ENCODE results near the gene SLIT1.

The SLIT1 gene

DNA sequence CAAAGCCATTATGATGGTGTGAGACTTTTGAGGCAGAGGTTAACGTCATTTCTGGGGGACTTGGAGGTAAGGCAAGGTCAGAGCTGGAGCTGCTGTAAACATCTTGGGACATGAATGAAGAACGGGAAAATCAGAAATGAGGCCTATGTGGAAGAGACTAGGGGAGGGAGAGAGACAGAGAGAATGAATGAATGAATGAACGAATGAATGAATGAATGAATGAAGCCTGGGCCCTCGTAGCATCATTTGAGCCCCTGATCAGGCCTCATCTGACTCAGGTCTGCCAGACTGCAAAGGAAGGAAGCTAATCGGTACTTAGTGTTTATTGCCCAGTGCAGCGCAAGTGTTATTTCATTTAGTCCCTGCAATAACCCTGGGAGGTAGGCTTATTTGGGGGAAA is 79.6 kb downstream of the SLIT1 start:
- no peak overlapping the region for H3K4me3 ChIP-seq (ENCODE audit: low read depth, low read length)
- no peaks in the 10 kb centered on the region for H3K9me3 ChIP-seq (ENCODE audit: severe bottlenecking)
- H3K27ac ChIP-seq: no peak overlapping the region
- H3K27me3 ChIP-seq (ENCODE audit: insufficient read depth, low read depth, severe bottlenecking): no peaks in the 10 kb centered on the region
- 0 out of 2 replicates have a peak, but pooled peaks cover 3% of the 10 kb centered on the region for H3K36me3 ChIP-seq
- no peak for TF ChIP-seq CTCF (IDR thresholded peaks at IDR 0.05; ENCODE audit: low read depth, low read length)
- no peak for DNase-seq

DNA sequence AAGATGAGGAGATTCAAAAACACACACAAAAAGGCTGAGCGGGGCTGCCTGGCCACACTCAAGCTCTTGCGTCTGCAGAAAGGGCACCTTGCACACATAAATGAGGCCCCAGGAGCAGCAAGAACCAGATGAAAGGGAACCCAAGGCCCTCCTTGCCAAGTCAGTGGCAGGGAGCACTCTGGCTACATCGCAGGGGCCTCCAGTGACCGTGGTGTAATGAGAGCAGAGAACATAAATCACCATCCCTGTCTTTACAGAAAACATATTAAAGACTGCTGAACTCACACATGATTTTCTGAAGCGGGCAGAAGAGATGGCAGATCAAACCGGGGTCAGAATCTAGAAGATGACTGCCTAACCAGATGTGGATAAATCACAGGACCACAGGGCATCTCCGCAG is 80.5 kb downstream of the SLIT1 start:
- no peaks in the 10 kb centered on the region for H3K27me3 ChIP-seq (ENCODE audit: insufficient read depth, low read depth, severe bottlenecking)
- H3K4me3 ChIP-seq (ENCODE audit: low read depth, low read length): no peak overlapping the region
- 0 out of 2 replicates have a peak, but pooled peaks cover 3% of the 10 kb centered on the region for H3K36me3 ChIP-seq
- TF ChIP-seq CTCF (IDR thresholded peaks at IDR 0.05; ENCODE audit: low read depth, low read length): no peak
- H3K9me3 ChIP-seq (ENCODE audit: severe bottlenecking): no peaks in the 10 kb centered on the region
- H3K27ac ChIP-seq: no peak overlapping the region
- DNase-seq: no peak

DNA sequence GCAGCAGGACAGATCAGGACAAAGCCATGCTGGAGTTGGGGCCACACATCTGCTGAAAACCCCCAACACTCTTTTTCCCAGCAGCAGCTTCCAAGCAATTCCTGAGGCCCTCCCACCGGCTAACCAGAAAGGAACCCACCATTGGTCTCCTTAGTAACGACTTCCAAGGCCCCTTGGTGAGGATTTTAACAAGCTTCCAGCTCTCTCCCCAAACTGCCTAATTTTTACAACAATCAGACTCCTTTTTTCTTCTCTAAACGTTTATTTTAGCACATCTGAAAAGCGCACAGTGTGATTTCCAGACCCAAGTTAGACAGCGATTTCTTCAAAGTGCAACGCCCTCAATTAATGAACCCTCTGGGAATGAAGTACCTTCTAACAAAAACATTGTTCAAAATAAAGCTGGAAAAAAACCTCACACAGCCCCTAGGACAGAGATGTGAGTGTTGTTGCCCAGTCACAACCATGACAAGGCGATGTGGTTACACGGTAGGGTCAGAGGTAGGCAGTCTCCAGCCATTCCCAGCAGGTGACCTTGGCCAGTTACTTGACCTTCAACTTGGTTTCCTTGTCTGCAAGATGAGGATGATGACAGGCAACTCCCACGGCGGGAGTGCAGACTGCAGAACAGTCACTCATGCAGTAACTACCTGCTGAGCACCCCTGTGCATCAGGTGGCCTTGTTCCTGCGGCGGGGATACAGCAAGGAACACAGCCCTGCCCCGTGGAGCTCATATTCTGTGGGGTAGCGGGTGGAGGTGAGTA is 82.3 kb downstream of the SLIT1 start:
- Histone ChIP-seq H3K9me3 (ENCODE audit: severe bottlenecking) (no peaks in the 10 kb centered on the region), H3K27me3 (ENCODE audit: insufficient read depth, low read depth, severe bottlenecking) (no peaks in the 10 kb centered on the region), H3K27ac (no peak overlapping the region), H3K36me3 (peaks cover 3% of the 10 kb centered on the region; the same call in 1 of the 2 replicates), H3K4me3 (ENCODE audit: low read depth, low read length) (no peak overlapping the region)
- no peak for DNase-seq
- TF ChIP-seq CTCF (IDR thresholded peaks at IDR 0.05; ENCODE audit: low read depth, low read length): no peak

- Histone ChIP-seq H3K27me3 (ENCODE audit: insufficient read depth, low read depth, severe bottlenecking) (no peaks in the 10 kb centered on the region), H3K27ac (no peak overlapping the region), H3K4me3 (ENCODE audit: low read depth, low read length) (no peak overlapping the region), H3K9me3 (ENCODE audit: severe bottlenecking) (no peaks in the 10 kb centered on the region), H3K36me3 (peaks cover 3% of the 10 kb centered on the region; the same call in 1 of the 2 replicates)
- no peak for TF ChIP-seq CTCF (IDR thresholded peaks at IDR 0.05; ENCODE audit: low read depth, low read length)
- no peak for DNase-seq
Measured at GRCh38 chr10:97102441-97102840, 83.3 kb downstream of the SLIT1 start.

DNA sequence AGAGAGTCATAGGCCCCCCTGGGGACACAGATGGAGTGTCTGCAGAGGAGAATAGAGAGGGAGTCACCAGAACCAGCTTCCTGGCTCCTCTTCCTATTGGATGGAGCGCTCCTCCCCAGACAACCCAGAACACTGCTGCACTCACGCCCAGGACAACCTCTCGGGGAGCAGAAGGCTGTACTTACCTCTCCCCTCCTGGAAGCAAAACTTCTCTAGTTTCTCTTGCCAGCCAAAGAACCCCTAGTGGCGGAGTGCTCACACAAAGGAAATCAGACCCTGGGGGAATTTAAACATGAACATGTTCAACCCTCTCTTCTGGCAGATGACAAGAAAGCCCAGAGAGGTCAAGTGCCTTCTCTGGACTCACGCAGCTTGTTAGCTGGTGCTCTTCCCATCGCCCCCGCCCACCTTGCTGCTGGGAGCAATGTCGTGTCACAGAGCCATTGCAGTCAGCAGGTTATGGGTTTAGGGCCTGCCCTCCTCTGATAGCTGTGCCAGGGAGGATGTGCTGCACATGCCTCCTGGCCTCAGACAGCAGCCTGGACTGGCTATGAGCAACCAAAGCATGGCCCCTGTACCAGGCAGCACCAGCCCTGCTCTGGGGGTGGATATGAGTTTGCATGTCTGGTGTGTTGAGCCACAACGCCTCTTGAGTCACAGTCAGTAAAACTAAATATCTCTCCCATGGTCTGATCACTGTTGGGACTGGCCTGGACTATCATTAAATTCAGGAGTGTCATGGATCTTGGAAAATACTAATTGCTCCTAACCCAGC is 84.4 kb downstream of the SLIT1 start:
- no peak for DNase-seq
- H3K27me3 ChIP-seq (ENCODE audit: insufficient read depth, low read depth, severe bottlenecking): no peaks in the 10 kb centered on the region
- H3K4me3 ChIP-seq (ENCODE audit: low read depth, low read length): no peak overlapping the region

More for the DNA sequence above, 84.4 kb downstream of the SLIT1 start:
- no peak for TF ChIP-seq CTCF (IDR thresholded peaks at IDR 0.05; ENCODE audit: low read depth, low read length)
- Histone ChIP-seq H3K36me3 (peaks cover 3% of the 10 kb centered on the region; the same call in 1 of the 2 replicates), H3K27ac (no peak overlapping the region), H3K9me3 (ENCODE audit: severe bottlenecking) (no peaks in the 10 kb centered on the region)

Data from WERI-Rb-1 (cell line).